ENCODE results near the gene CDK17.
"Not testable (repeated sequence)": the region's sequence is repeated elsewhere in the genome, so short reads cannot be mapped to it uniquely, and the experiment has no call there.

Gene CDK17

DNA sequence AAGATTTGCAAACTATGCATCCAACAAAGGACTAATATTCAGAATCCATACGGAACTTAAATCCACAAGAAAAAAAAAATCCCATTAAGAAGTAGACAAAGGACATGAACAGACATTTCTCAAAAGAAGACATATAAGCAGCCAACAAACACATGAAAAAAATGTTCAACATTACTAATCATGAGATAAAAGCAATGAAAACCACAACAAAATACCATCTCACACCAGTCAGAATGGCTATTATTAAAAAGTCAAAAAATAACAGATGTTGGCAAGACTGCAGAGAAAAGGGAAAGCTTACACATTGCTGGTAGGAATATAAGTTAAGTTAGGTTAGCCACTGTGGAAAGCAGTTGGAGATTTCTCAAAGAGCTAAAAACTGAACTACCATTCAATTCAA is 16.2 kb downstream of the CDK17 start:
- H3K36me3 ChIP-seq (ENCODE audit: control insufficient read depth, insufficient read depth, low read length), result no peaks in the 10 kb centered on the region
- H3K4me3 ChIP-seq (ENCODE audit: low read depth, low read length), result no peak overlapping the region
- H3K9me3 ChIP-seq (ENCODE audit: control insufficient read depth, insufficient read depth, low read length), result no peaks in the 10 kb centered on the region
- H3K9ac ChIP-seq (ENCODE audit: low read depth, low read length), result no peak overlapping the region
- H3K27me3 ChIP-seq (ENCODE audit: control insufficient read depth, insufficient read depth, low read length), result no peaks in the 10 kb centered on the region
- H3K4me1 ChIP-seq (ENCODE audit: control insufficient read depth, insufficient read depth, low read length), result peaks cover 3% of the 10 kb centered on the region; the same call in 1 of the 2 replicates
- no peak overlapping the region for H3K27ac ChIP-seq (ENCODE audit: low read depth, low read length)

DNA sequence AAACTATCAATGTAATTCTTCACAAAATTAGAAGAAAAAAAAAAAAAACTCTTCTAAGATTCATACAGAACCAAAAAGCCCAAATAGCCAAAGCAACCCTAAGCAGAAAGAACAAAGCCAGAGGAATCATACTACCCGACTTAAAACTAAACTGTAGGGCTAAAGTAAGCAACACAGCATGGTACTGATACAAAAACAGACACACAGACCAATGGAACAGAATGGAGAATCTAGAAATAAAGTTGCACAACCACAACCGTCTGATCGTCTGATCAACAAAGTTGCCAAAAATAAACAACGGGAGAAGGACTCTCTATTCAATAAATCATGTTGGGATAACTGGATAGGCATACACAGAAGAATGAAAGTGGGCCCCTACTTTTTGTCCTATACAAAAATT is 16.9 kb downstream of the CDK17 start:
- Histone ChIP-seq H3K4me1 (ENCODE audit: control insufficient read depth, insufficient read depth, low read length) (peaks cover 3% of the 10 kb centered on the region; the same call in 1 of the 2 replicates), H3K4me3 (ENCODE audit: low read depth, low read length) (no peak overlapping the region), H3K27me3 (ENCODE audit: control insufficient read depth, insufficient read depth, low read length) (no peaks in the 10 kb centered on the region), H3K9ac (ENCODE audit: low read depth, low read length) (no peak overlapping the region), H3K9me3 (ENCODE audit: control insufficient read depth, insufficient read depth, low read length) (no peaks in the 10 kb centered on the region), H3K27ac (ENCODE audit: low read depth, low read length) (no peak overlapping the region), H3K36me3 (ENCODE audit: control insufficient read depth, insufficient read depth, low read length) (no peaks in the 10 kb centered on the region)

DNA sequence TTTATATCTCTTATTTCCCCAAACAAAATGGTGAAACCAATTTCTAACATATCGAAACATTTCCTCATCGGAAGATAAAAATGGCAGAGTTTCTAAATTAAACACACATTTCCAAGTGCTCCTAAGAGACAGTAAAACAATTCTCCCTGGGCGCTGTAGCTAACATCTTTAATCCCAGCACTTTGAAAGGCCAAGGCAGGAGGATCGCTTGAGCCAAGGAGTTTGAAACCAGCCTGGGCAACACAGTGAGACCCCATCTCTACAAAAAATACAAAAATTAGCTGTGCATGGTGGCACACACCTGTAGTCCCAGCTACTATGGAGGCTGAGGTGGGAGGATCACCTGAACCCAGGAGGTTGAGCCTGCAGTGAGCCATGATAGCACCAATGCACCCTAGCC is 20.5 kb downstream of the CDK17 start:
- H3K4me3 ChIP-seq (ENCODE audit: low read depth, low read length); H3K27ac ChIP-seq (ENCODE audit: low read depth, low read length); H3K36me3 ChIP-seq (ENCODE audit: control insufficient read depth, insufficient read depth, low read length); H3K9ac ChIP-seq (ENCODE audit: low read depth, low read length); H3K4me1 ChIP-seq (ENCODE audit: control insufficient read depth, insufficient read depth, low read length); H3K27me3 ChIP-seq (ENCODE audit: control insufficient read depth, insufficient read depth, low read length); H3K9me3 ChIP-seq (ENCODE audit: control insufficient read depth, insufficient read depth, low read length): not testable (repeated sequence)

DNA sequence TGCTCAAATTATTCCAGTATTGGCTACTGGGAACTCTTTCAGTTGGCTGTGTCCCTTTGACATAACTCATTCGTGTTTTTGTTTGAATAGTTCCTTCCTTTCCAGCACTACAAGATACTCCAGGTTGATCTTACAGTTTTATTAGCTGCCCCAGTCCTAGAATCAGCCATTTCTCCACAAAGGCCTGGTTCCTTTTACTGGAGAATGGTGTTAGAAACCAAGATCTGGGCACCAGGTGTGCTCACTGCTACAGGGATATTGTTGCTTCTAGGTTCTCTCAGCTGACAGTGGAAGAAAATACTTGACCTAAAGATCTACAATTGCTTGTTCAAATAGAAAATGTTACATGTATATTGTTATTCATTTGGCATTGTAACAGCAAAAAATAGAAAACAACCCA is 21.9 kb downstream of the CDK17 start:
- Histone ChIP-seq H3K4me1 (ENCODE audit: control insufficient read depth, insufficient read depth, low read length) (0 out of 2 replicates have a peak, but pooled peaks cover 1% of the 10 kb centered on the region), H3K27ac (ENCODE audit: low read depth, low read length) (no peak overlapping the region), H3K4me3 (ENCODE audit: low read depth, low read length) (no peak overlapping the region), H3K27me3 (ENCODE audit: control insufficient read depth, insufficient read depth, low read length) (no peaks in the 10 kb centered on the region), H3K9me3 (ENCODE audit: control insufficient read depth, insufficient read depth, low read length) (no peaks in the 10 kb centered on the region), H3K36me3 (ENCODE audit: control insufficient read depth, insufficient read depth, low read length) (no peaks in the 10 kb centered on the region), H3K9ac (ENCODE audit: low read depth, low read length) (no peak overlapping the region)

DNA sequence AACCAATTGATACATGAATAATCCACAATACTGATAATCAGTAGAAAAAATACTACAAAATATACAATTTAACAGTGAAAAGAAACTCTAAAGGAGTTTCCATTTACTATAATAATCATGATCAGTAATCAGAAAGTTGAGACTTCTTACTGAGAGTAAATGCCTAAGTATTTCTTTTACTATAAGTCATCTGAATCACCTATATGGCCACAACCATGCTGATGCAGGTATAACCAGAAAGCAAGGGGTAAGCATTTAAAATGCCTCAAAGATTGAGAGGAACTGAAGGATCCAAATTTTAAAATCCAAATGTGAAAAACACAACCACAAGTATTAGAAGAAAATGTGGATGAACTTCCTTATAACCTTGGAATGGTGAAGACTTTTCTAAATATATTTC is 23.4 kb downstream of the CDK17 start:
- Histone ChIP-seq H3K4me3 (ENCODE audit: low read depth, low read length) (no peak overlapping the region), H3K4me1 (ENCODE audit: control insufficient read depth, insufficient read depth, low read length) (peaks cover 12% of the 10 kb centered on the region), H3K9me3 (ENCODE audit: control insufficient read depth, insufficient read depth, low read length) (no peaks in the 10 kb centered on the region), H3K36me3 (ENCODE audit: control insufficient read depth, insufficient read depth, low read length) (no peaks in the 10 kb centered on the region), H3K27me3 (ENCODE audit: control insufficient read depth, insufficient read depth, low read length) (no peaks in the 10 kb centered on the region), H3K27ac (ENCODE audit: low read depth, low read length) (no peak overlapping the region), H3K9ac (ENCODE audit: low read depth, low read length) (no peak overlapping the region)

DNA sequence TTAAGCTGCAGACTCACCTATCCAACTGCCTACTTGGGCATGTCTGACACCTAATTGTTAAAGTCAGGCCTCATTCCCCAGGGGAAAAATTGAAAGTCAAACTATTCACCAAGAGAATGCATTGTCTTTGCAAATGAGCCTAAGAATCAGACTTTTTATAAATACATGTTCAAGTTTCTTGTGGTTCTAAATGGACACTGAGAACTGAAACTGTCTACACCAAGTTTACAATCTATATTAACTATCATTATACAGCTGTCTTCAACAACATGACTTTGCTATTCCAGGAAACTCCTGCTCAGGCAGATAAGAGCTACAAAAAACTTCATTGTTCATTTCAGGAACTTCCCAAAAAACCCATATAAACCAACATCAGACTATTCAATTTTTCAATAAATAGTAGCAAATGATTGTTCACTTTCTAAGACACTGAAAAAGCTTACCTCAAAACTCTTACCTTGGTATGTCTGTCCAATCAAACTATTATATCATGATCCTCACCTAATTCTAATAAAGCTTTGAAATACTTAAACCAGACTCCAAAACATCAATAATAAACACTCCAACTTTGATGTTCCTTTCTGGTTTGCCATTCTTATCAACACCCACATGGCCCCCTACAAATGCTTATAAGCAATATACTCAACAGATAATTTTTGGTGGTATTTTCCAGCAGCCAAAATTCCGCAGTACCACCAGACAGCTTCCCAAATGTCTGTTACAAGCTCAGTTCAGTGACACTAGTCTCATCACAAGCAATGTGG is 24.2 kb downstream of the CDK17 start:
- Histone ChIP-seq H3K27ac (ENCODE audit: low read depth, low read length) (no peak overlapping the region), H3K9me3 (ENCODE audit: control insufficient read depth, insufficient read depth, low read length) (no peaks in the 10 kb centered on the region), H3K4me3 (ENCODE audit: low read depth, low read length) (no peak overlapping the region), H3K36me3 (ENCODE audit: control insufficient read depth, insufficient read depth, low read length) (no peaks in the 10 kb centered on the region), H3K9ac (ENCODE audit: low read depth, low read length) (no peak overlapping the region), H3K4me1 (ENCODE audit: control insufficient read depth, insufficient read depth, low read length) (peaks cover 21% of the 10 kb centered on the region), H3K27me3 (ENCODE audit: control insufficient read depth, insufficient read depth, low read length) (no peaks in the 10 kb centered on the region)

DNA sequence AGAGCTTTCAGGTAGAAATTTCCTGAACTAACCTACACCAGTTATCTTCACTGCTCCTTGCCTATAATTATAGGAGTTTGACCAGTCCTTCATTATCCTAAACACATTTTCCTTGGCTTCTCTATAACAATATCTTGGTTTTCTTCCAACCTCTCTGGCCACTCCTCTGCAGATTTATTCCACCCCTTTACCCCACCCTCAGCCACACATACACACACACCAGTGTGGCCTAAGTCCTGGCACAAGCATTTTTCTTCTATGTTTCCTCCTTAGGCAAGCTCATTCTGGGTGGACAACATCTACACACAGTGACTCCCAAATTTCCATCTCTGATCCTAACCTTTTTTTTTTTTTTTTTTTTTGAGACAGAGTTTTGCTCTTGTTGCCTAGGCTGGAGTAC is 25.1 kb downstream of the CDK17 start:
- H3K4me1 ChIP-seq (ENCODE audit: control insufficient read depth, insufficient read depth, low read length), result peaks cover 29% of the 10 kb centered on the region
- no peaks in the 10 kb centered on the region for H3K9me3 ChIP-seq (ENCODE audit: control insufficient read depth, insufficient read depth, low read length)
- no peak overlapping the region for H3K27ac ChIP-seq (ENCODE audit: low read depth, low read length)
- no peaks in the 10 kb centered on the region for H3K36me3 ChIP-seq (ENCODE audit: control insufficient read depth, insufficient read depth, low read length)
- H3K9ac ChIP-seq (ENCODE audit: low read depth, low read length), result no peak overlapping the region
- H3K4me3 ChIP-seq (ENCODE audit: low read depth, low read length), result no peak overlapping the region
- H3K27me3 ChIP-seq (ENCODE audit: control insufficient read depth, insufficient read depth, low read length), result no peaks in the 10 kb centered on the region

DNA sequence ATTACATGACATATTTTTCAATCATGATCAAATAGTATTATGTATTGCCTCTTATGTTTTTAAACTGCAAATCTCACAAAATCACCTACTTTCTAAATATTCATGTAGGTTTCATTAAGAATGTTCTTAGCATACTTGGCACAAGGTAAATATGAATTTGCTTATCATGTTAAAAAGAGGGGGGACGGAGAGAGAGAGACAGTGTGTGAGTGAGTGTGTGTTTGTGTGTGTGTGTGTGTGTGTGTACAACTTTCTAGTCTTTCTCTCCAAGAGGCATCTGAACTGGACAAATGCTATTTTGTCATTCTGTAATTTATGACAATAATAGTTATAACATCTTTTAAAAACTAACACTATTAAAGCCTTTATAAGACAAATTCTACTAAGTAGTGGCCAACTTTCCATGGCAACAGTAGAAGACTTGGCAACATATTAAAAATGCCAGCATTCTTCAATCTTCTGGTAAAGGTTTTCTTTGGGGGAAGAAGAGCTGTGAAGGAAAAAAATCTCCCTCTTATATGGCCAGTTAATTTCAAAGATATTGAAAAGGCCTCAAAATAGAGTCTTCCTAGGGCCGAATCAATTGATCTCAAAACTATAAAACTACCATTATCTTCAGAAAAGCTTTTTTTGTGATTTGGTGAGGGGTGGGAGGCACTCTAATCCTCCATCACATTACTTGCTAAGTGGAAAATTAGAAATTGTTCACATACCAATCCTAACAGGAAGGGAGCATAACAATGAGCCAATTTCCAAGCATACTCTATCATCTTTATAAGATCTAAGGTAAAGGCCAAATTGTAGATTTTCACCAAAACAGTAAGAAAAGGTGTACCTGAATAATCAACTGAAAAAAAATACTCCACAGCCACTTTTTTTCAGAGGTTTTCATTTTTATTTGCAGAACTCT is 28.2 kb downstream of the CDK17 start:
- Histone ChIP-seq H3K27ac (ENCODE audit: low read depth, low read length) (no peak overlapping the region), H3K4me1 (ENCODE audit: control insufficient read depth, insufficient read depth, low read length) (peaks cover 40% of the 10 kb centered on the region)

DNA sequence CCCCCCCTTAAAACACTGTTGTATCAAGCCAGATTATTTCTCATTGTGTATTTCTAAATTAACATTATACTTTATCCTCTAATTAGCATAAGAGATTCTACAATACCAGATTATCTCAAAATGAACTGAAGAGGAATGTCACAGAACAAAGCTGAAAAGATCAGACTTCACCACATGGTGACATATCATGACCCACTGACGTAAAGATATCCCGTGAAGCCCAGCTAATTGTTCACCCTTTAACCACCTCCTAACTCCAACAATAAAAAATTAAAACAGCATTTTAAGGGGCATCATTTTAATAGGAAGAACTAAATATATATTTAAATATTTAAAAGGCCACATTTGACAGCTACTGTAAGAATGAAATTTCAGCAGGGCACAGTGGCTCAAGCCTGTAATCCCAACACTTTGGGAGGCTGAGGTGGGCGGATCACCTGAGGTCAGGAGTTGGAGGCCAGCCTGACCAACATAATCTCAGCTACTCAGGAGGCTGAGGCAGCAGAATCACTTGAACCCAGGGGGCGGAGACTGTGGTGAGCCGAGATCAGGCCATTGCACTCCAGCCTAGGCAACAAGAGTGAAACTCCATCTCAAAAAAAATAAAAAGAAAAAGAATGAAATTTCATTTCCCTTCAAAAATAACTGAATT is 29.0 kb downstream of the CDK17 start:
- no peak overlapping the region for H3K4me3 ChIP-seq (ENCODE audit: low read depth, low read length)
- no peak overlapping the region for H3K9ac ChIP-seq (ENCODE audit: low read depth, low read length)
- H3K4me1 ChIP-seq (ENCODE audit: control insufficient read depth, insufficient read depth, low read length), result peaks cover 40% of the 10 kb centered on the region
- H3K9me3 ChIP-seq (ENCODE audit: control insufficient read depth, insufficient read depth, low read length), result no peaks in the 10 kb centered on the region
- no peak overlapping the region for H3K27ac ChIP-seq (ENCODE audit: low read depth, low read length)
- H3K27me3 ChIP-seq (ENCODE audit: control insufficient read depth, insufficient read depth, low read length), result no peaks in the 10 kb centered on the region
- H3K36me3 ChIP-seq (ENCODE audit: control insufficient read depth, insufficient read depth, low read length), result no peaks in the 10 kb centered on the region

More for the DNA sequence above, 28.2 kb downstream of the CDK17 start:
- Histone ChIP-seq H3K4me3 (ENCODE audit: low read depth, low read length) (no peak overlapping the region), H3K9me3 (ENCODE audit: control insufficient read depth, insufficient read depth, low read length) (no peaks in the 10 kb centered on the region), H3K27me3 (ENCODE audit: control insufficient read depth, insufficient read depth, low read length) (no peaks in the 10 kb centered on the region), H3K9ac (ENCODE audit: low read depth, low read length) (no peak overlapping the region), H3K36me3 (ENCODE audit: control insufficient read depth, insufficient read depth, low read length) (no peaks in the 10 kb centered on the region)

DNA sequence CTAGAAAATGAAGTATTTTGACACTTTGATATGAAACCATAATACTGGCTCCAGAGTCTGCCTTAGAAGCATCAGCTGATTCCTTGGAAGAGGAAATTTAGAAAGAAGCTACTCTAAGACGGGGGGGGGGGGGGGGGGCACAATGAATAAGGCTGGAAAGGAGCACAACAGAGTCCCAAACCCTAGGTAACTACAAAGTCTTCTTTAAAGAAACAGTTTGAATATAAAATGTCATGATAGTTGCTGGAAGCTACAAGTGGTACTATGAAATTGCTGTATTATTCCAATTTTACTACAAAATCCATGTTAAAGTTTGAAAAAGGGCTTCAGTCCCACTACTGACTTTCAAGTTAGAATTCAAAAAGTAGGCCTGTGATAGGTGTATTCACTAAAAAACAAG is 31.6 kb downstream of the CDK17 start:
- Histone ChIP-seq H3K4me1 (ENCODE audit: control insufficient read depth, insufficient read depth, low read length) (peaks cover 40% of the 10 kb centered on the region), H3K9ac (ENCODE audit: low read depth, low read length) (no peak overlapping the region), H3K36me3 (ENCODE audit: control insufficient read depth, insufficient read depth, low read length) (no peaks in the 10 kb centered on the region), H3K9me3 (ENCODE audit: control insufficient read depth, insufficient read depth, low read length) (no peaks in the 10 kb centered on the region), H3K27me3 (ENCODE audit: control insufficient read depth, insufficient read depth, low read length) (no peaks in the 10 kb centered on the region), H3K27ac (ENCODE audit: low read depth, low read length) (no peak overlapping the region), H3K4me3 (ENCODE audit: low read depth, low read length) (no peak overlapping the region)

DNA sequence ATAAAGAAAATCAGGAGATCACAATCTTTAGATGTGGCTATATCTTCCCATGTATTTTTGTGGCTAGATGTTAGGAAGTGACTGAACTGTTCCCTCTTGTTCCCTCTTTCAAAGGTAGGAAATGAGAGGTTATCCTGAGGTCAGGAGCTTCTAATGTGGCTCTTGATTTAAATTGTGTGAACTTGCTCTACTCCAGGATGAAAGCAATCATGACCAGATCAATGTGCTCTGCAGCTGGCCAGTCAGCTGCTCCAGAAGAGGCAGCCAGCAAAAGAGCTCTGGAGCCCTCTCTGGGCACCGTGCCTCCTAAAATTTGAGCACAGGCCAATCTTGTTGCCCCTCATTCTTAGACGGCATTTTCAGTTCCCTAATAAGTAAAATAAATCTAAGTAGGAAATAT is 32.0 kb downstream of the CDK17 start:
- H3K27ac ChIP-seq (ENCODE audit: low read depth, low read length), result no peak overlapping the region
- no peak overlapping the region for H3K4me3 ChIP-seq (ENCODE audit: low read depth, low read length)
- H3K9ac ChIP-seq (ENCODE audit: low read depth, low read length), result no peak overlapping the region
- no peaks in the 10 kb centered on the region for H3K36me3 ChIP-seq (ENCODE audit: control insufficient read depth, insufficient read depth, low read length)
- H3K9me3 ChIP-seq (ENCODE audit: control insufficient read depth, insufficient read depth, low read length), result no peaks in the 10 kb centered on the region
- H3K4me1 ChIP-seq (ENCODE audit: control insufficient read depth, insufficient read depth, low read length), result peaks cover 40% of the 10 kb centered on the region
- H3K27me3 ChIP-seq (ENCODE audit: control insufficient read depth, insufficient read depth, low read length), result no peaks in the 10 kb centered on the region

Data from HUES48 (cell line).